IMR-90 (cell line): ENCODE results near the gene MLLT3. TPM values are rescaled to one million over a fixed set of nuclear protein-coding genes. Genes with fewer than 3 reads are reported as not detected.

ENCODE experiments used
- ATAC-seq: fragments of 200-7000 bp; cut with Tn5 transposase; 2 replicates; pipeline ENCODE4 v1.9.1; 2020; ENCODE audit warnings: low read depth, mild to moderate bottlenecking, moderate library complexity
- BruUV-seq: library from RNA; stranded (reverse); fragments of 400-500 nt; replicated peaks from 2 replicates; lab custom pipeline; 2021; lab: Mats Ljungman, UMichigan
- CTCF ChIA-PET: fragments of 300-600 bp; formaldehyde crosslinking; extraction: SDS; loops from one replicate; lab custom pipeline; 2021; ENCODE audit warnings: antibody characterized with exemption; lab: Yijun Ruan, JAX
- POLR2A ChIA-PET: fragments of 300-600 bp; sonication (Branson Sonifier 250); formaldehyde crosslinking; loops from one replicate; lab custom pipeline; 2022; ENCODE audit warnings: antibody characterized with exemption; ENCODE audit not compliant: unreplicated experiment; lab: Charles Lee
- DNase-seq: peaks from one replicate; pipeline ENCODE4 v3.0.0; 2013
- H2AFZ ChIP-seq: replicated peaks from 2 replicates; pipeline ENCODE3; 2013; ENCODE audit warnings: low read length, mild to moderate bottlenecking; ENCODE audit not compliant: poor library complexity
- H2AK5ac ChIP-seq: 2 replicates; pipeline ENCODE4 v1.6.1; 2013; ENCODE audit warnings: low read depth, low read length, inconsistent platforms
- H2AK9ac ChIP-seq: replicated peaks from 2 replicates; pipeline ENCODE3; 2013; ENCODE audit warnings: mild to moderate bottlenecking, low read depth, low read length, moderate library complexity; ENCODE audit not compliant: poor library complexity
- H2BK120ac ChIP-seq: 2 replicates; pipeline ENCODE4 v1.6.1; 2013; ENCODE audit warnings: low read depth, low read length, inconsistent platforms
- H2BK15ac ChIP-seq: 3 replicates; pipeline ENCODE4 v1.6.1; 2013; ENCODE audit warnings: low read depth, low read length, inconsistent platforms
- H2BK20ac ChIP-seq: 2 replicates; pipeline ENCODE4 v1.6.1; 2013; ENCODE audit warnings: low read depth, mild to moderate bottlenecking, inconsistent platforms, low read length, moderate library complexity
- H2BK5ac ChIP-seq: 2 replicates; pipeline ENCODE4 v1.6.1; 2013; ENCODE audit warnings: mild to moderate bottlenecking, low read depth, low read length, inconsistent platforms; ENCODE audit not compliant: poor library complexity, severe bottlenecking
- H3K14ac ChIP-seq: replicated peaks from 2 replicates; pipeline ENCODE4 v1.6.1; 2013; ENCODE audit warnings: low read depth, low read length, inconsistent platforms
- H3K18ac ChIP-seq: 2 replicates; pipeline ENCODE4 v1.6.1; 2013; ENCODE audit warnings: low read depth, low read length, control low read depth
- H3K23ac ChIP-seq: 2 replicates; pipeline ENCODE4 v1.6.1; 2013; ENCODE audit warnings: low read depth, low read length, inconsistent platforms
- H3K27ac ChIP-seq: 2 replicates; pipeline ENCODE4 v1.5.1; 2013; ENCODE audit warnings: mild to moderate bottlenecking, control low read depth, low read length; ENCODE audit not compliant: insufficient read depth
- H3K27me3 ChIP-seq: 2 replicates; pipeline ENCODE4 v1.6.1; 2013; ENCODE audit warnings: low read length; ENCODE audit not compliant: control insufficient read depth, insufficient read depth
- H3K36me3 ChIP-seq: 2 replicates; pipeline ENCODE4 v1.6.1; 2013; ENCODE audit warnings: low read length, mixed read lengths; ENCODE audit not compliant: control insufficient read depth, insufficient read depth
- H3K4ac ChIP-seq: 2 replicates; pipeline ENCODE4 v1.6.1; 2013; ENCODE audit warnings: low read depth, low read length, inconsistent platforms
- H3K4me1 ChIP-seq: 2 replicates; pipeline ENCODE4 v1.6.1; 2013; ENCODE audit warnings: low read length, mixed read lengths; ENCODE audit not compliant: control insufficient read depth, insufficient read depth
- H3K4me2 ChIP-seq: 2 replicates; pipeline ENCODE4 v1.6.1; 2013; ENCODE audit warnings: low read depth, mild to moderate bottlenecking, control low read depth, low read length, moderate library complexity
- H3K4me3 ChIP-seq: 2 replicates; pipeline ENCODE4 v1.5.1; 2013; ENCODE audit warnings: low read depth, mild to moderate bottlenecking, control low read depth, low read length, moderate library complexity; ENCODE audit not compliant: insufficient read depth
- H3K56ac ChIP-seq: 2 replicates; pipeline ENCODE4 v1.6.1; 2013; ENCODE audit warnings: low read length, inconsistent platforms; ENCODE audit not compliant: insufficient read depth; ENCODE audit errors: extremely low read depth
- H3K79me1 ChIP-seq, 2 experiments: 2 replicates each; pipeline ENCODE4 v1.6.1; 2013; ENCODE audit warnings: low read length in 2 of 2, inconsistent platforms in 1 of 2, low read depth in 1 of 2
- H3K9ac ChIP-seq: 2 replicates; pipeline ENCODE4 v1.6.1; 2013; ENCODE audit warnings: low read depth, low read length, control low read depth
- H3K9me1 ChIP-seq: 2 replicates; pipeline ENCODE4 v1.6.1; 2013; ENCODE audit warnings: low read length, inconsistent platforms; ENCODE audit not compliant: insufficient read depth
- H3K9me3 ChIP-seq: 2 replicates; pipeline ENCODE4 v1.6.1; 2013; ENCODE audit warnings: low read length; ENCODE audit not compliant: control insufficient read depth, insufficient read depth
- H4K20me1 ChIP-seq: 2 replicates; pipeline ENCODE4 v1.6.1; 2013; ENCODE audit warnings: low read length, inconsistent platforms; ENCODE audit not compliant: insufficient read depth
- H4K5ac ChIP-seq: 2 replicates; pipeline ENCODE4 v1.6.1; 2013; ENCODE audit warnings: mild to moderate bottlenecking, low read depth, low read length, control low read depth
- H4K8ac ChIP-seq, 2 experiments: 2 replicates each; pipeline ENCODE4 v1.6.1; 2013; ENCODE audit warnings: low read depth in 2 of 2, low read length in 2 of 2, control low read depth in 1 of 2, inconsistent platforms in 1 of 2
- H4K91ac ChIP-seq: 2 replicates; pipeline ENCODE4 v1.6.1; 2013; ENCODE audit warnings: low read depth, low read length, inconsistent platforms; ENCODE audit not compliant: insufficient read depth
- BHLHE40 ChIP-seq: fragments of 150-350 bp; IDR thresholded peaks from 2 replicates; pipeline ENCODE4 v1.6.1; 2016; ENCODE audit warnings: mild to moderate bottlenecking, low read depth, low read length
- CEBPB ChIP-seq: IDR thresholded peaks from 2 replicates; pipeline ENCODE4 v1.6.1; 2012; ENCODE audit warnings: low read depth, low read length, improper control_type of control experiment
- CHD1 ChIP-seq: IDR thresholded peaks from 2 replicates; pipeline ENCODE4 v1.6.1; 2012; ENCODE audit warnings: low read depth, low read length, improper control_type of control experiment
- ELK1 ChIP-seq: fragments of 150-350 bp; IDR thresholded peaks from 2 replicates; pipeline ENCODE4 v1.6.1; 2016; ENCODE audit warnings: low read depth, mild to moderate bottlenecking, low read length, moderate library complexity, borderline replicate concordance
- FOS ChIP-seq: fragments of 150-350 bp; IDR thresholded peaks from 2 replicates; pipeline ENCODE4 v1.6.1; 2016; ENCODE audit warnings: low read depth, low read length
- MAFK ChIP-seq: IDR thresholded peaks from 2 replicates; pipeline ENCODE4 v1.6.1; 2012; ENCODE audit warnings: low read depth, low read length, improper control_type of control experiment
- MAZ ChIP-seq: IDR thresholded peaks from 2 replicates; pipeline ENCODE4 v1.6.1; 2012; ENCODE audit warnings: low read depth, mild to moderate bottlenecking, low read length, improper control_type of control experiment, moderate library complexity, borderline replicate concordance
- MXI1 ChIP-seq: IDR thresholded peaks from 2 replicates; pipeline ENCODE4 v1.6.1; 2012; ENCODE audit warnings: low read depth, mild to moderate bottlenecking, low read length, moderate library complexity, borderline replicate concordance
- NFE2L2 ChIP-seq: fragments of 150-350 bp; IDR thresholded peaks from 2 replicates; pipeline ENCODE4 v1.6.1; 2016; ENCODE audit warnings: low read depth, mild to moderate bottlenecking, low read length
- POLR2A ChIP-seq: IDR thresholded peaks from 2 replicates; pipeline ENCODE4 v1.6.1; 2012; ENCODE audit warnings: mild to moderate bottlenecking, low read depth, low read length
- RAD21 ChIP-seq: IDR thresholded peaks from 2 replicates; pipeline ENCODE4 v1.6.1; 2012; ENCODE audit warnings: low read length, improper control_type of control experiment
- RCOR1 ChIP-seq: IDR thresholded peaks from 2 replicates; pipeline ENCODE4 v1.6.1; 2012; ENCODE audit warnings: mild to moderate bottlenecking, low read length, improper control_type of control experiment; ENCODE audit not compliant: insufficient replicate concordance
- RFX5 ChIP-seq: IDR thresholded peaks from 2 replicates; pipeline ENCODE4 v1.8.0; 2012; ENCODE audit warnings: low read depth, mild to moderate bottlenecking, low read length, moderate library complexity
- SMC3 ChIP-seq: fragments of 150-350 bp; IDR thresholded peaks from 2 replicates; pipeline ENCODE4 v1.6.1; 2016; ENCODE audit warnings: low read depth, mild to moderate bottlenecking, antibody characterized with exemption, low read length, moderate library complexity
- USF2 ChIP-seq: fragments of 150-350 bp; IDR thresholded peaks from 2 replicates; pipeline ENCODE4 v1.6.1; 2017; ENCODE audit warnings: mild to moderate bottlenecking, antibody characterized with exemption, low read length, low read depth
- WGBS, 2 experiments: methylation state at CpG; one replicate each; pipeline versions ENCODE4 v1.1.5 to v1.1.7; 2013; ENCODE audit warnings: missing lambda C conversion rate in 2 of 2; ENCODE audit not compliant: insufficient read length in 1 of 2; ENCODE audit errors: extremely low coverage in 2 of 2; 5-methylcytosine and 5-hydroxymethylcytosine counted together
- dilution Hi-C: fragments of 300-500 bp; cut with HindIII; formaldehyde crosslinking; loops from one replicate; pipeline ENCODE4 v1.14.3; 2018; ENCODE audit warnings: low sequenced_read_pairs; ENCODE audit not compliant: unreplicated experiment
- in situ Hi-C: fragments of 300-500 bp; cut with MboI; formaldehyde crosslinking; loops from 3 replicates; pipeline ENCODE4 v1.14.3; 2019; ENCODE audit warnings: low sequenced_read_pairs, inconsistent platforms, mixed read lengths
- intact Hi-C: fragments of 100-400 bp; cut with micrococcal nuclease; formaldehyde crosslinking; loops from 2 replicates; pipeline ENCODE4 v1.10.0; 2022
- polyA plus RNA-seq, 3 experiments: library from polyadenylated mRNA; depleted of rRNA; stranded (reverse); fragments of >200 nt; gene quantifications; 2 replicates each; pipeline ENCODE4 v1.2.3, GENCODE V29; 2012; ENCODE audit warnings: low replicate concordance in 1 of 3
- total RNA-seq: library from RNA; depleted of rRNA; stranded (reverse); fragments of >200 nt; gene quantifications from 2 replicates; pipeline ENCODE4 v1.2.3, GENCODE V29; 2012
- TF ChIP-seq, protein P1 (sequence below): conservative IDR thresholded peaks from 2 replicates; pipeline ENCODE4 v1.5.1; 2012; ENCODE audit warnings: mild to moderate bottlenecking, low read depth, low read length, improper control_type of control experiment

MLLT3 gene
- total and polyA plus RNA-seq, 2 of the 4 experiments (the other 2 are of a cell fraction), result 10.4 to 21.1 TPM

DNA sequence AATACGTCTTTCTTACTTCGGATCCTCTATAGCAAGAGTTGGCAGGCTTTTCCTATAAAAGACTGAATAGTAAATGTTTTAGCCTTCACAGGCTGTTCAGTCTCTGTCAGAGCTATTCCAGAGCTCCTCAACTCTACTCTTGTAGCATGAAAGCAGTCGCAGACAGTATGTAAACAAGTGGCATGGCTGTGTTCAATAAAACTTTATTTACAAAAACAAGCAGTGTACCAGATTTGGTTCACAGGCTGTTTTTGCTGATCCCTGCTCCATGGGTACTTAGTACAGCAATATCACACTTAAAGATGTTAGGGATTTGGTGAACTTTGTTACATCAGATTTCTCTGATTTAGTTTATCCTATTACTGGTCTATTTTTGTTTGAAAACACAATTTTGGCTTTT lies 235.2 kb downstream of the MLLT3 start:
- no CpG with 5 or more reads among the region's 3 CpGs for WGBS, 2 experiments
- Histone ChIP-seq H3K79me1 (no peaks in the 10 kb centered on the region; a peak in 1 of 4 replicates), H2AK9ac (no peak overlapping the region), H4K20me1 (no peaks in the 10 kb centered on the region), H3K4me2 (no peak overlapping the region), H4K8ac (no peak overlapping the region), H2BK20ac (no peak overlapping the region), H3K23ac (no peak overlapping the region), H2BK120ac (no peak overlapping the region), H3K4ac (no peak overlapping the region), H3K27ac (no peak overlapping the region), H3K27me3 (no peaks in the 10 kb centered on the region), H3K14ac (no peak overlapping the region), H3K9me3 (no peaks in the 10 kb centered on the region), H3K18ac (no peak overlapping the region), H2AK5ac (no peak overlapping the region), H4K5ac (no peak overlapping the region), H3K4me3 (no peak overlapping the region), H2BK15ac (no peak overlapping the region), H2BK5ac (no peak overlapping the region), H3K9me1 (no peaks in the 10 kb centered on the region), H3K36me3 (no peaks in the 10 kb centered on the region), H3K9ac (no peak overlapping the region), H3K4me1 (peaks cover 5% of the 10 kb centered on the region), H2AFZ (no peak overlapping the region), H3K56ac (no peak overlapping the region), H4K91ac (no peak overlapping the region)
- in situ Hi-C loops (no loop called here), intact Hi-C loops (no loop called here), dilution Hi-C loops (no loop called here)
- no TSS peak for BruUV-seq
- DNase-seq (no peak), ATAC-seq (no peak)
- TF ChIP-seq SMC3 (no peak), NFE2L2 (no peak), RCOR1 (no peak), FOS (no peak), POLR2A (no peak), MAFK (no peak), USF2 (no peak), RFX5 (no peak), RAD21 (no peak), BHLHE40 (no peak), ELK1 (no peak), MXI1 (no peak), MAZ (no peak), CHD1 (no peak), CEBPB (no peak)
- TF ChIP-seq, protein P1, sequence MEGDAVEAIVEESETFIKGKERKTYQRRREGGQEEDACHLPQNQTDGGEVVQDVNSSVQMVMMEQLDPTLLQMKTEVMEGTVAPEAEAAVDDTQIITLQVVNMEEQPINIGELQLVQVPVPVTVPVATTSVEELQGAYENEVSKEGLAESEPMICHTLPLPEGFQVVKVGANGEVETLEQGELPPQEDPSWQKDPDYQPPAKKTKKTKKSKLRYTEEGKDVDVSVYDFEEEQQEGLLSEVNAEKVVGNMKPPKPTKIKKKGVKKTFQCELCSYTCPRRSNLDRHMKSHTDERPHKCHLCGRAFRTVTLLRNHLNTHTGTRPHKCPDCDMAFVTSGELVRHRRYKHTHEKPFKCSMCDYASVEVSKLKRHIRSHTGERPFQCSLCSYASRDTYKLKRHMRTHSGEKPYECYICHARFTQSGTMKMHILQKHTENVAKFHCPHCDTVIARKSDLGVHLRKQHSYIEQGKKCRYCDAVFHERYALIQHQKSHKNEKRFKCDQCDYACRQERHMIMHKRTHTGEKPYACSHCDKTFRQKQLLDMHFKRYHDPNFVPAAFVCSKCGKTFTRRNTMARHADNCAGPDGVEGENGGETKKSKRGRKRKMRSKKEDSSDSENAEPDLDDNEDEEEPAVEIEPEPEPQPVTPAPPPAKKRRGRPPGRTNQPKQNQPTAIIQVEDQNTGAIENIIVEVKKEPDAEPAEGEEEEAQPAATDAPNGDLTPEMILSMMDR, result no peak
- POLR2A ChIA-PET, result no interaction called here
- CTCF ChIA-PET, result no interaction called here
